ENCODE data around the gene GHRHR.

Gene GHRHR

GRCh38 chr7:30933124-30933974 lies 30.4 kb upstream of the GHRHR start:
- no peak for TF ChIP-seq CTCF (IDR thresholded peaks at IDR 0.05; ENCODE audit: extremely low read depth, missing control alignments)
- DNase-seq (ENCODE audit: low spot score) = peak; percentile 2

GRCh38 chr7:30934225-30934624 lies 29.5 kb upstream of the GHRHR start:
- no peak for TF ChIP-seq CTCF (IDR thresholded peaks at IDR 0.05; ENCODE audit: extremely low read depth, missing control alignments)
- no peak for DNase-seq (ENCODE audit: low spot score)

- no peak for TF ChIP-seq CTCF (IDR thresholded peaks at IDR 0.05; ENCODE audit: extremely low read depth, missing control alignments)
- DNase-seq (ENCODE audit: low spot score) = no peak
Measured at GRCh38 chr7:30934732-30935568, 28.8 kb upstream of the GHRHR start.

- DNase-seq (ENCODE audit: low spot score) = no peak
- no peak for TF ChIP-seq CTCF (IDR thresholded peaks at IDR 0.05; ENCODE audit: extremely low read depth, missing control alignments)
Measured at GRCh38 chr7:30935569-30935877, 28.2 kb upstream of the GHRHR start.

- no peak for DNase-seq (ENCODE audit: low spot score)
- no peak for TF ChIP-seq CTCF (IDR thresholded peaks at IDR 0.05; ENCODE audit: extremely low read depth, missing control alignments)
Measured at GRCh38 chr7:30936650-30937245, 27.0 kb upstream of the GHRHR start.

GRCh38 chr7:30937416-30937815 lies 26.3 kb upstream of the GHRHR start:
- no peak for DNase-seq (ENCODE audit: low spot score)
- no peak for TF ChIP-seq CTCF (IDR thresholded peaks at IDR 0.05; ENCODE audit: extremely low read depth, missing control alignments)
